ENCODE data around the gene PRR12.

DNA sequence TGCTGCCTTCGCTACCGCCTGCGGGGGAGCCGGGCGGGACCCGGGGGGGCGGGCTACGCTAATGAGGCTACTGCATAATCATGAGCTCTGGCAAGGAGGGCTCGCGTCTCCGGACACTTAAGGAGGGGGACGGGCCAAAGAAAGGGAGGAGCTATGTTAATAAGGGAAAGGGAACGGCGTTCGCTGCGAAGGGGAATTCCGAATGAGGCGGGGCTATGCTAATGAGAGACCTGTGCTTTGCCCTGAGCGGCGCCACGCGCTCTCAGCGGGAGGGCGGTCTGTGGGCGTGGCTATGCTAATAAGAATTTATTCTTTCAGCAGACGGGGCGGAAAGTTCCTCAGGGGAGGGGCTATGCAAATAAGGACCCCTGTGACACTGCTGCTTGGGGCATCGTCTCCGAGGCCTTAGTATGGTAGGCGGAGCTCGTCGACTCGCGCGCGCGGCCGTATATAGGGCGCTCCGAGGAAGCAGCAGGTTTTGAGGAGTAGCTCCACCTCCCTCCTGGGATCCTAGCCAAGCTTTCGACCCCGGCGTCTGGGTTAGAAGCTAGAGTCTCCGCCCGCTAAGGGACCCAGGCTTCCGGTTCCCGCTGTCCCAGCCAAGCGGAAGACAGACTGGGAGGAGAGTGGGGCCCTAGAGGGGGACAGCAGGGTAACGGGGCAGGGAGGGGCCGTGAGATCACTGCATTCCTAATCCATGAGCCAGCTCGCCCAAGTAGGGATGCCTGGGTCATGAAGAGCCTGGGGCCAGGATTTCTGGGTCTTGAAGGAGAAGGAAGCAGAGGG is 49.3 kb downstream of the PRR12 start, which contains the start of gene RRAS:
- TF ChIP-seq, protein P1, sequence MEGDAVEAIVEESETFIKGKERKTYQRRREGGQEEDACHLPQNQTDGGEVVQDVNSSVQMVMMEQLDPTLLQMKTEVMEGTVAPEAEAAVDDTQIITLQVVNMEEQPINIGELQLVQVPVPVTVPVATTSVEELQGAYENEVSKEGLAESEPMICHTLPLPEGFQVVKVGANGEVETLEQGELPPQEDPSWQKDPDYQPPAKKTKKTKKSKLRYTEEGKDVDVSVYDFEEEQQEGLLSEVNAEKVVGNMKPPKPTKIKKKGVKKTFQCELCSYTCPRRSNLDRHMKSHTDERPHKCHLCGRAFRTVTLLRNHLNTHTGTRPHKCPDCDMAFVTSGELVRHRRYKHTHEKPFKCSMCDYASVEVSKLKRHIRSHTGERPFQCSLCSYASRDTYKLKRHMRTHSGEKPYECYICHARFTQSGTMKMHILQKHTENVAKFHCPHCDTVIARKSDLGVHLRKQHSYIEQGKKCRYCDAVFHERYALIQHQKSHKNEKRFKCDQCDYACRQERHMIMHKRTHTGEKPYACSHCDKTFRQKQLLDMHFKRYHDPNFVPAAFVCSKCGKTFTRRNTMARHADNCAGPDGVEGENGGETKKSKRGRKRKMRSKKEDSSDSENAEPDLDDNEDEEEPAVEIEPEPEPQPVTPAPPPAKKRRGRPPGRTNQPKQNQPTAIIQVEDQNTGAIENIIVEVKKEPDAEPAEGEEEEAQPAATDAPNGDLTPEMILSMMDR (optimal IDR thresholded peaks at IDR 0.05 in 1 of 3, IDR thresholded peaks at IDR 0.05 in 1 of 3, conservative IDR thresholded peaks at IDR 0.05 in 1 of 3; ENCODE audit: extremely low read depth in 1 of 3, insufficient read depth in 2 of 3, low read length in 3 of 3): no peak
- no peak for TF ChIP-seq EZH2 (IDR thresholded peaks at IDR 0.05; ENCODE audit: low read length)

Data from keratinocyte (primary cell).